ENCODE results near the gene ALDH1B1.
A peak's percentile ranks its signal among the peaks of the same experiment; 100 is the strongest.

Gene ALDH1B1

GRCh38 chr9:38359689-38360385, 32.7 kb upstream of the ALDH1B1 start:
- no peak for TF ChIP-seq CTCF (IDR thresholded peaks at IDR 0.05; ENCODE audit: control extremely low read depth, extremely low read depth, low read depth, missing control alignments)
- no peak for DNase-seq (ENCODE audit: extremely low spot score)
- ChIA-PET CTCF (interaction anchor here (0.9 to 2.3 kb wide), 4 partner anchors 11 to 457 kb away, joined by 3 to 11 read pairs (median 6); no protein-coding TSS in a partner anchor), POLR2A (no interaction called here)

- TF ChIP-seq CTCF (IDR thresholded peaks at IDR 0.05; ENCODE audit: control extremely low read depth, extremely low read depth, low read depth, missing control alignments), result no peak
- CTCF ChIA-PET, result interaction anchor here (0.9 to 2.3 kb wide), 4 partner anchors 10 to 447 kb away, joined by 4 to 11 read pairs (median 6); no protein-coding TSS in a partner anchor
- POLR2A ChIA-PET, result no interaction called here
- DNase-seq (ENCODE audit: extremely low spot score), result no peak
These were observed 31.5 kb upstream of the ALDH1B1 start for GRCh38 chr9:38360839-38361472.

GRCh38 chr9:38361473-38361850, 31.0 kb upstream of the ALDH1B1 start:
- TF ChIP-seq CTCF (IDR thresholded peaks at IDR 0.05; ENCODE audit: control extremely low read depth, extremely low read depth, low read depth, missing control alignments), result no peak
- ChIA-PET POLR2A (no interaction called here), CTCF (interaction anchor here (1.5 to 2.3 kb wide), 3 partner anchors 16 to 448 kb away, joined by 4 to 11 read pairs (median 8); no protein-coding TSS in a partner anchor)
- no peak for DNase-seq (ENCODE audit: extremely low spot score)

- TF ChIP-seq CTCF (IDR thresholded peaks at IDR 0.05; ENCODE audit: control extremely low read depth, extremely low read depth, low read depth, missing control alignments), result peak; percentile 64
- CTCF ChIA-PET, result interaction anchor here (0.9 to 2.5 kb wide), 13 partner anchors 10 to 450 kb away, joined by 3 to 21 read pairs (median 5); no protein-coding TSS in a partner anchor
- POLR2A ChIA-PET, result no interaction called here
- DNase-seq (ENCODE audit: extremely low spot score), result peak; percentile 58
These were observed 29.5 kb upstream of the ALDH1B1 start for GRCh38 chr9:38362852-38363588.

DNA sequence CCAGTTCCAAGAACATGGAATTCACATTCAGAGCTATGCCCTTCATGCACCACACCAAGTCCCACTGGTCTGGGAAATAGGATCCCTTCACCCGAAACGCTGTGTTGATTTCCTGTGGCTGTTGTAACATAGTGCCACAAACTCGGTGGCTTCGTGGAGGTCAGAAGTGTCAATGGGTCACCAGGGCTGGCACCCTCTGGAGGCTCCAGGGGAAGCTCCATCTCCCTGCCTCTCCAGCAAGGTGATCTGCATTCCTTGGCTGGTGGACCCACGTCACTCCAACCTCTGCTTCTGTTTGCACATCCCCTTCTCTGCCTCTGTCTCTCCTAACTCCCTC, 28.9 kb upstream of the ALDH1B1 start:
- CTCF ChIA-PET, result interaction anchor here (0.9 to 2.5 kb wide), 13 partner anchors 9 to 451 kb away, joined by 3 to 21 read pairs (median 5); no protein-coding TSS in a partner anchor
- POLR2A ChIA-PET, result no interaction called here
- TF ChIP-seq CTCF (IDR thresholded peaks at IDR 0.05; ENCODE audit: control extremely low read depth, extremely low read depth, low read depth, missing control alignments), result no peak
- DNase-seq (ENCODE audit: extremely low spot score), result no peak

- no peak for DNase-seq (ENCODE audit: extremely low spot score)
- ChIA-PET CTCF (no interaction called here), POLR2A (no interaction called here)
- no peak for TF ChIP-seq CTCF (IDR thresholded peaks at IDR 0.05; ENCODE audit: control extremely low read depth, extremely low read depth, low read depth, missing control alignments)
These were observed 24.6 kb upstream of the ALDH1B1 start for GRCh38 chr9:38367898-38368297.
